NCI-H524 treated with DMSO at 0.1 percent for 48 hours (cell line): Measurements from ENCODE around the gene PSMB2.
A peak's percentile ranks its signal among the peaks of the same experiment; 100 is the strongest.
"Not testable (repeated sequence)": the region's sequence is repeated elsewhere in the genome, so short reads cannot be mapped to it uniquely, and the experiment has no call there.

Experiments
- DNase-seq: peaks from one replicate; lab custom pipeline; 2025; lab: John Stamatoyannopoulos, UW

PSMB2 gene

DNA sequence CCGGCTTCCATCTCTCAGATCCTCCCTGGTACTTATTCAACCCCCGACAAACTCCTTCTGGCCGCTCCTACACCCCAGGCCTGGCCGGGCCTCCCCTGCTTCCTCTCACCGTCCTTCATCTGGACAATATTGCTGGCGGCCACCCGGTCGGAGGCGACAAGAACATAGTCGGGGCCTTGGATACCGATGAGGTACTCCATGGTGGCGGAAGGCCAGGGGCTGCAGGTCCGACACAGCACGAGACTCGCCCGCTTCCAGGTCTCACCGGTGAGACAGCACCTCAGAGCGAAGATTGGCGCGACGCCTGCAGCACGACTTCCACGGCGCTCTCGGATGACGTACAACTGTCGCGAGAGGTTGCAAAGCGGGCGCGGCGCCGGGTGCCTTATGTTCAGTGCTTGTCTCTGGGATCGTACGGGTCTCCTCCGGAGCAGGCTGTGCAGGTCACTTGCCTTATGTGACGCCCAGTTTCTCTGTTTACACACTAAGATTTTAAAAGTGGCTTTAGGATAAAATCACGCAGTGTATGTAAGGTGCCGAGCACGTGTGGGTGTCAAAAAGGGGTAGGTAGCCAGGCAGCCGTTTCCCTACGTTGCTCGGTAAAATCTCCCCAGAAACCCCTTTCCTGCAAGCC lies at the start of gene PSMB2:
Gene PSMB2 (minus strand): TSS at position 294 of the 634 bp plus-strand sequence. CDS start 94 bp downstream, at position 200.
- DNase-seq: peak; percentile 64

DNA sequence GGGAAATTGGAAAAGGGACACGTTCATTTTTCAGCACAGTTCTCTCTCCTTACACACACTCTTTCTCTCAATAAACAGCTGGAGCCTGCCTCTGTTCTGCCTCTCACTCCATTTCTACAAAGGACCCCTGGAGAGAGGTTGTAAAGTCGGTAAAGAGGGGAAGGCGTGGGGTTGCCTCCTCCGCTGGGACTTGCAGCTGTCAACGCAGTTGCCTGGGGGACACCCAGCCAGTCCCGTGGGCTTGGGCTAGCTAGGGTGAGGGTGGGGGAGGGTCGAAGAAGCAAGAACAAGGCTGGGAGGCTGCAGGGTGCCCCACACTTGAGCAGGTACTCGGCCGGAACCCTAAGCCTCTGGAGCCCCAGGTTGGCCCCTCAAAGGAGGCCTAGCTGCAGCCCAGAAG lies 49.8 kb upstream of the PSMB2 start:
- DNase-seq: no peak

DNA sequence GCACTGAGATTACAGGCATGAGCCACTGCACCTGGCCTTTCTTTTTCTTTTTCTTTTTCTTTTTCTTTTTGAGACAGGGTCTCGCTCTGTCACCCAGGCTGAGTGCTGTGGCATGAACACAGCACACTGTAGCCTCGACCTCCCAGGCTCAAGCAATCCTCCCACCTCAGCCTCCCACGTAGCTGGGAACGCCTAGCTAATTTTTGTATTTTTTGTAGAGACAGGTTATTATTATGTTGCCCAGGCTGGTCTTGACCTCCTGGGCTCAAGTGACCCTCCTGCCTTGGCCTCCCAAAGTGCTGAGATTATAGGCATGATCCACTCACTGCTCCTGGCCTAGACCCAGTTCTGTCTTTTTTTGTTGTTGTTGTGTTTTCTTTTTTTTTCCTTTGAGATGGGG lies 48.8 kb upstream of the PSMB2 start:
- not testable (repeated sequence) for DNase-seq

DNA sequence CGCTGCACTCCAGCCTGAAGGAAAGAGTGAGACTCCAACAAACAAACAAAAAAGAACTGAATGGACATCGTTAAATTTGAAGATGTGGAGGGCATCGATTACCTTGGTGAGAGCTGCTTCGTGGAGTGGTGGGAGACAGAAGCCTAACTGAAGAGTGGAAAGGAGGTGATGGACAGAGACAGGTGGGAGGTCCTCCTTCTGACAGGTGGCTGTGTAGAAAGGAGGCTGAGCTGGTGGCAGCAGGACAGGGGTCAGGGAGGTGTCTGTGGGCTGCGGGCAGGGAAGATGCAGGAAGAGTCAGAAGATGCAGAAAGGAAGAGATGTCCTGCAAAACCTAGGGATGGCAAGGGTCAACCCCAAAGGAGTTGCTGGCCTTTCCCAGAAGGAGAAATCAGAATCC lies 46.8 kb upstream of the PSMB2 start:
- no peak for DNase-seq

DNA sequence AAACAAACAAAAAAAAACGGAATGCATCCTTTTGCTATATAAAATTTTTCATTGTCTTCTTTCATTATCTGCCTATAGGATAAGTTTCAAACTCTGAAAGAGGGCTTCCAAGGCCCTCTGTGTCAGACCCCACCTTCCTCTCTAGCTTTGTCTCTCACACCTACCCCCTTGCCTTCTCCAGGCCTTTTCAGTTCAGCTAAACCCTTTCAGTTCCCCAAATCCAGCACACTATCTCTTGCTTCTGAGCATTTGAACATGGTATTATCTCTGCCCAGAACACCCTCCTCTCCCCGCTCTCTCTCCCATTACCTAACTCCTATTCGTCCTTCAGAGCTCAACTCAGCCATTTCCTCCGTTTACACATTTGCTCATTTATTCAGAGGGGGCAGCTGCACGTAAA lies 41.7 kb upstream of the PSMB2 start:
- DNase-seq: no peak

DNA sequence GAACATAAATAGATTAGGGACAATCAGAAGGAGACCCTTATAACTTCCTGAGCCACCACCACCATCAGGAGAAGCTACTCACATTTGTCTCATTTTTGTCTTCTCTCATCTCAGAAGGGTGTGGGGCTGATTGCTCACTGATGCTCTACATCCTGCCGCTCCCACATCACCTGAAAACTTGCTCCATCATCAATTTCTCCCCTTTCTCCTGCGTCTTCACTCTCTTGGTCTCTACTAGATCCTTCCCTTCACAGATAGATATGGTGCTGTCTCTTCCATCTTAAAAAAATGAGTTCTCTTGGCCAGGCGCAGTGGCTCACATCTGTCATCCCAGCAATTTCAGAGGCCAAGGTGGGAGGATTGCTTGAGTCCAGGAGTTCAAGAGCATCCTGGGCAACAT lies 38.9 kb upstream of the PSMB2 start:
- no peak for DNase-seq

DNA sequence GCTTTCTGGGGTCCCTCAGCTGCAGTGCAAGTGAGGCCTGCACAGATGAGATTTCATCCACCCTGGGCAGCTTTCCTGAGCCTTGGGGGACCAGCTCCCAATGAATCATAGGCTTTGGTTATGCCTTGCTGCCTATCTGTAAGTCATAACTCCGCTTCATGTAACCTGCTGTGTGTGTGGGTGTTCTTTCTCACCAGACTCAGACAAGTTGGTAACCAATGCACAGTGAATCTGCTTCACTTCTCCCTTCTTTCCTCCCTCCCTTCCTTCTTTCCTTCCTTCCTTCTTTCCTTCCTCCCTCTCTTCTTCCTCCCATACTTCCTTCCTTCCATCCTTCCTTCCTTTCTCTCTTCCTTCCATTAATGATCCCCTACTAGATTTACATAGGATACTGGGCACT lies 34.4 kb upstream of the PSMB2 start:
- DNase-seq: no peak

DNA sequence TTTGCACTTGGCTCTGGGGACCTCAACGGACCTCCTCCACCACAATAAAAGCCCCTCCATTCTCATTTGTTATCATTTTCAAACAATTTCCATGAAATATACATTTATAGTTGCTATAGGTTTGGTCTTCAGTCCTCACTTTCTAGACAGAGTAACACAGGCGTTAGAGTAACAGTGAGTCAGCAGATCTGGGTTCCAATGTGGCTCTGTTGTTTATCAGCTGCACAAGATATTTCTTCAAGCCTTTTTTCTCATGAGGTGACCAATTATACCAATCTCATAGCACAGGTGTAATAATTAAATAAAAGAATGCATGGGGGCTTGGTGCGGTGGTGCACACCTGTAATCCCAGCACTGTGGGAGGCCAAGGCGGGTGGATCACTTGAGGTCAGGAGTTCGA lies 32.8 kb upstream of the PSMB2 start:
- no peak for DNase-seq

DNA sequence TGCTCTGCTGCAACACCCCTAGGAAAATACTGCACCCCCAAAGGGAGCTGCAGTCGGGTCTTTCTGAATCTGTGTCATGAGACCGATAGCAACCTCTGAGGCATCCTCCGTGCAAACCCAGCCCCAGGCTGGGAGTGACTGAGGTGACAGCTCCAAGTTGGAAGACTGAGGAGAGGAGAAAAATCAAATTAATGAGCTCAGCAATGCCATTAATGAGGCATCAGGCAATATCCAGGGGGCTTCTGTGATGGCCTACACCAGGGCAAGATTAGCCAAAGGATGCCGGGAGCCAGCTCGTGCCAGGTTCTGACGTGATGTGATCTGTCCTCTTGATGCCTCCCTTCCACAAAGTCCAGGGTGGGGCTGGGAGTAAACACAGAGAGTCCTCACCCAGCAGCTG lies 30.8 kb upstream of the PSMB2 start:
- DNase-seq: no peak

DNA sequence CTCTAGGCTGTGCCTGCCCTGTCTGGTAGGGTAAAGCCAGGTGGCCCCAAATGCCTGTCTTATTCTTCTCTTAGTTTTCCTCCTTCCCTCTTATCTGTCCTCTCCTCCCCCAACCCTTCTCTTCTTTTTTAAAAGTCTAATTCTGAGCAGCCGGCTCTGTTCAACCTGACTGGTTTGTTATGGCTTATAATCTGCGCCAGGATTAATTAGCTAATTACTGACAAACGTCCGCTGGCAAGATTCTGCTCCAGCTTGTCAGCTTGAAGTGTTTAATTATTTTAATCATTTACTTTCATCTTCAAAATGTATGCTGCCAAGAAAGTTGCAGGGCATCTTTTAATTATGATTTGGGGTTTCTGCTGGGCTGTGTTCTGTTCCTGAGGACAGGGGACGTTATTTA lies 27.2 kb upstream of the PSMB2 start:
- DNase-seq: no peak

DNA sequence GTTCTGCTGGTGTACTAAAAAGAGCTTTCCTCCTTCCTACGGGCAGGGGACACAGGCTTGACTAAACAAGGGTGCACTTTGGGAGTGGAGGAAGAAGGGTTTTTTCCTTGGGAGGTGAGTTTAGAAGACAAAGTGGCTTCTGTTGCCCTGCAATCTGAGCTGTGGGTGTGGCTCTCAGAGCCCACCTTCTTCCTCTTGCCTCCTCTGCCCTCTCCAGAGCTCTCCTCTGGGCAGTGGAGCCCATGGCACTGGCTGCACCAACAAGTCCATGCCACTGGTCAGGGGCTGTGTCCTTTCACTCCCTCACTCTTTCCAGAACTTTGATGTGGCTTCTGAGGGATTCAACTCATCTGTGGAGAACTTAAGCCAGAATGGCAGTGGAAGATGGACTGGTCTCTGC lies 25.6 kb upstream of the PSMB2 start:
- DNase-seq: no peak

DNA sequence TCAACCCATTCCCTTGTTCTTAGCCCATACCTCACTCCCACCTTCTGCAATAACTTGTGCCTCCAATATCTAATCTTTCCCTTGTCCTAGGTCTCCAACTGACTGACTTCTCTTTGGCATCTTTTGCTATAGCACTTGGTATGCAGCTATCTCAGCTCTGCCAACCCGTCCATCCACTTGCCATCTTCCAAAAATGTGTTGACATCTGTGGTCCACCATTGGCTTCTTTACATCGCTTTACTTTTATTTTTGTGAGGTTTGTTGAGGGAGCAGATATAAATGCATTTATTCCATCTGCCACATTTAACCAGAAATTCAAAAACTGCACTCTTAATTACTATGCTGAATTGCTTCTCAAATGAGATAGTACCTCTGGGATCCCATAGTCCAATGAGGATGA lies 24.9 kb upstream of the PSMB2 start:
- DNase-seq: no peak

DNA sequence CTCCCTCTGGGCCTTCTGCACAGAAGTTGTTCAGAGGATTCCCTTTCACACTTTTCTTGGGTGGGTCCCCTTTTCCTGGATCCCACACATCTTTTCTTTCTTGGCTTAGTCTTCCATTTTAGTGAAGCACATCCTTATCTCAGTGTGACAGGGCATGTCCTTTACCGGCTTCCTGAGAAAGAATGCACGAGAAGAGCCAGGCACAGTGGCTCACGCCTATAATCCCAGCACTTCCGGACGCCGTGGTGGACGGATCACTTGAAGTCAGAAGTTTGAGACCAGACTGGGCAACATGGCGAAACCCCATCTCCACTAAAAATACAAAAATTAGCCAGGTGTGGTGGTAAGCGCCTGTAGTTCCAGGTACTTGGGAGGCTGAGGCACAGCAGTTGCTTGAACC lies 22.1 kb upstream of the PSMB2 start:
- DNase-seq: no peak

DNA sequence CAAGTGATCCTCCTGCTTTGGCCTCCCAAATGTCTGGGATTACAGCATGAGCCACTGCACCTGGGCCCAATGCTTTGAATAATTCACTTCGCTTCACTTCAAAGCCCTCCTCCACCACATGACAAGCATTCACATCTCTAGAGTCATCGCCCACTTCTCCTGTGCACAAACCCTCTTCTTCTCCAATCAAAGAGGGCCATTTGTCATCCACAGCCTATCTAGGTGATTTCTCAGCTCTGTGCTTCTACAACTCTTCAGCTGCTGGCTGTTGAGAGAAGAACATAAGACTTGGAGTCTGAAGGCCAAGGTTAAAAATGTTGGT lies 20.1 kb upstream of the PSMB2 start:
- no peak for DNase-seq

DNA sequence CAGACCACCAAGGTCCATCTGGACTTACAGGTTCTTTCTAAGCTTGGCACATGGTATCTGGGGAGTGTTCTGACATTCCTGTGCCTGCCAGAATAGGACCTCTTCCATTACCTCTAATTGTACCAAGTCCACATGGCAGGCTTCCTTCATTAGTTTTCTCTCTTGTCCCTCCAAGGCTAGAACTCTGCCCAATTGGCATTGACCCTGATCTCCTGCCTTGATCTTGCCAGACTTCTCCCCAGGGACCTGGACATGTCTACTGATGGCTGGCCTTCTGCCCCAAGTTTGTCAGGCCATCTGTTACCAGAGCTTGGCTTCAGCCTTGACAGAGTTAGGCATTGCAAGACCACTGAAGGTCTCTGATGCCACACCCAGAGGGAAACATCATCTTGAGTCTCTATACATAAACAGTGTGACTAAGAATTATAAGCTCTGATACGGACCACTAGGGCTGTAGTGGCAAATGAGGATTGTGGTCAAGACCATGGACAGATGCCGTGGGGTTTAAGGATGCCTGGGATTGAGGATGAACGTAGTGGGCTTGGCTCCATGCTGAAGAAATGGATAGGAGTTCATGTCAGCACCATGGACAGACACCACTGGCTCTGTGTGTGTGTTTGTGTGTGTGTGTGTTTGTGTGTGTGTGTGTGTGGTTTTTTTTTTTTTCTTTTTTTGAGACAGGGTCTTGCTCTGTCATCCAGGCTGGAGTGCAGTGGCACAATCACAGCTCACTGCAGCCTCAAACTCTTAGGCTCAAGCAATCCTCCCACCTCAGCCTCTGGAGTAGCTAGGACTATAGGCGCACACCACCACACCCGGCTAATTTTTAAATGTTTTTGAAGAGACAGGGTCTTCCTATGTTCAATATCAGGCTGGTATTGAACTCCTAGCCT lies 19.5 kb upstream of the PSMB2 start:
- no peak for DNase-seq

DNA sequence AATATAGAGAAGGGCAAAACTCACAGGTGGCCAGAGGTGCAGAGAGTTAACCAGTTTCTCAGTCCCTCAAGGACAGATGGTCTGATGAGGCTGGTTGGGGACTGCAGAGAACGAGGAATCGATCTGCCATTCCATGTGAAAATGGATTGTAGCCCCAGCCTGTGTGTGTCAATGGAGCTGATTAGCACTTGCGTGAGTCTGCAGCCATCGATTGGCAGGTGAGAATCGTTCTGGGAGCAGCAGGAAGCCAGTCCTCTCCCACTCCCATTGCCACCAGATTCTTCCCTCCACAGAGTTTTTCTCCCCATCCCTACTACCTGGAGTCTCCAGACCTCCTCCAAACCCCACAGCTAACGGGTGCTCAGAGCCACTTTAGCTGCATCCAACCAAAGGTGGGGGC lies 18.3 kb upstream of the PSMB2 start:
- no peak for DNase-seq

DNA sequence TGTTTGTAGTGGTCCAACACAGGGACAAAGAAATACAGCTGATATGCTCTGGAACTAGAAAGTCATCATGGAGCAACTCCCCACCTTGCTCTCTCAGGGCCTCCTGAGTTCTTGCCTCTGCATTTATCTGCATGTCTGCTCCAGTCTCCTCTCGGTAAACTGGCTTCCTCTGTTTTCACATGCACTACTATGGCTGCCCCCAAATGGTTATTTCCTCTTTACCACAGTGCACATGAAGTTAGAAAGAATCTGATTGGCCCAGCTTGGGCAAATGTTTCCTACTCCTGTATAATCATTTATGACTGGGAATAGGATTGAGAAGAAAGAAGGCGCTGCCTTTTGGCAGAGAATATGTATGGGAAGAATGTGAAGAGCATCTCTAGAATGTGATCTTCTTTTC lies 16.5 kb upstream of the PSMB2 start:
- no peak for DNase-seq

DNA sequence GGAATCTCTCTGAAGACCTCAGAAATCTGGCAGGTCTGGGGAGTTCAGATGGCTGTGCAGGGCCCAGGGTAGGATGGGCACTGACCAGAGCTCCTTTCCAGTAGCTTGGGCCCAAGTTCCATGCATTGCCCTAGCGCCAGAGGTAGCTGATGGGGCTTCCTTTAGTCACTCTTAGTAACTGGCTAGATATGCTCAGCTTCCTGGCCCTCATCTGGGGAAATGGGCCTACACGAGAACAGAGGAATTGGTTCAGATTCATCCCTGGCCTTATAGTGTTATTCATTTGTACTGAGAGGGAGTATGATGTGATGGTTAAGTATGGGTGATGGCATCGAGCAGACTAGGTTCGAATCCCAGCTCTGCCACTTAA lies 15.5 kb upstream of the PSMB2 start:
- no peak for DNase-seq

DNA sequence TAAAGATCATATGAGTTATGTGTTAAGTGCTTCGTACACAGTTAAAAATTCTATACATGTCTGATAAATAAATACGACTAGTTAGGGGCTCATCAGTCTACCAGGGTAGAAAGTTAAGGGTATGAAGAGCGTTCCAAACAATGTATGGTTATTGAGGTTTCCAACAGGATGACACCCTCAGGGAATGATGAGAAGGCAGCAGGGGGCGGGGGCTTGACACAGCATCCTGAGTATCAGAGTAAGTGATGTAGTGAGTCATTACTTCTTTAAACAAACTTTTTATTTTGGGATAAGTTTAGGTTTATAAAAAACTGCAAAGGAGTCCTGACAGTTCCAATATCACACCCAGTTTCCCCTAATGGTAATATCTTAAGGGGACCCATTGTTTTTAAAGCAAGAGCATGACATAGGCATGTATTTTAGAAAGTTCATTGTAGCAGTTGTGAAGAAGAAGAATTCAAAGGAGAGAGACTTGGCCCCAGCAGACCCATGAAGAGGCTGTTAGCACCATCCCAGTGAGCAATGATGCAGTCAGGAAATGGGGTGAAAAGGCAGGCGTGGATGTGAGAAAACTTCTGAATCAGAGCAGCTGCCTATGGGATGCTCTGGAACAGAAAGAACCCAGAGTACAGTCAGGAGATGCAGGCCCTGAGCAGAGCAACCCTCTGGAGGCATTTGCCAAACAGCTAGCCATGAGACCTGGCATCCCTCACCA lies 15.0 kb upstream of the PSMB2 start:
- DNase-seq: no peak

DNA sequence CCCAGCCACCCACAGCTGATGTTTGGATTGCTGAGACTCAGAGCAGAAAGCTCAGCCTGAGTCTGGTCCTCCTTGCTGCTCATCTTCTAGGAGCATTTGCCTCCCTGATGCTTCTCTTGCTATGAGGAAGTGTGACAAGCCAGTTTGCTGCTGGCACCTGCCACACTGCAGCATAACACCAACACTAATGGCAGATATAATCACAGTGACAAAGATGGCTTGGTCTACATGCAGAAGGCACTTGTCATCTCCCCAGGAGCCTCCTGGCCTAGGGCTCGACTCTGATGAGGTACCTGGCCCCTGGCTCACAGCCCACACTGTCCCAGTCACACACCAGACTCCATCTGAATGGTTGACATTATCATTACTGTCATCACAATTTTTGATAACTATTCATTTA lies 13.9 kb upstream of the PSMB2 start:
- no peak for DNase-seq

DNA sequence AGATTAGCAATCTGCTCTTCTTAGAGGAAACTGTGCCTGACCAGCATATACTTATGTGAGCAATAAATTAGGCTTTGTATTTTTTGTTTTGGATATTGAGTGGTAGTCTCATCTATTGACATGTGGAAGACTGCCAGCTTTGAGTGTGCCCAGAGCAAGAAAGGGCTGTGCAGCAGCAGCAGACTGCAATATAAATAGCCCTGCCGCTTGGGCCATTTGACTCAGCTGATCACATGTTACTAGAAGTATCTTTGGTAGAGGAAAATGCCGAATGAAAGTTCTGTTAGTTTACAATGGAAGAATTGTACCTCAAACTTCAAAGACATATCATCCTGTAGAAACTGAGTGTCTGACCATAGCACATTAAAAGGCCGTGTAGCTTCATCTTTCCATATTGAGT lies 9.1 kb upstream of the PSMB2 start:
- DNase-seq: no peak

DNA sequence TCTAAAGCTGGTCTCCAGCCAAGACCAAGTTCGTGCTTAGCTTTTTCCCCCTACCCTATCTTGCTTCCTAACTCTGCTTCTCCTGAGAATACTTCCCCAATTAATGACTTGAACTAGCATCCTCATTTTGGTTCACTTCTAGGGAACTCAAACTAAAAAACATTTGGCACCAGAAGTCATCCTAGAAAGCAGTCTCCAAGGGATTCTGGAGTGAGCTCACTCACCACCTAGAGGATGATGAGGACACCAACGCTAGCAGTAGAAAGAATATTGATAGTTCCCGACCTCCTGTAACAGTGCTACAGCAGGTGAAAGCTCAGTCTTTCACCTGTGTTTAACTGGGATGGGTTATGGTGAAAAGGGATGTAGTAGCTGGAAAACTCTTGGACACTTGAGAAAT lies 4.7 kb upstream of the PSMB2 start:
- DNase-seq: no peak

DNA sequence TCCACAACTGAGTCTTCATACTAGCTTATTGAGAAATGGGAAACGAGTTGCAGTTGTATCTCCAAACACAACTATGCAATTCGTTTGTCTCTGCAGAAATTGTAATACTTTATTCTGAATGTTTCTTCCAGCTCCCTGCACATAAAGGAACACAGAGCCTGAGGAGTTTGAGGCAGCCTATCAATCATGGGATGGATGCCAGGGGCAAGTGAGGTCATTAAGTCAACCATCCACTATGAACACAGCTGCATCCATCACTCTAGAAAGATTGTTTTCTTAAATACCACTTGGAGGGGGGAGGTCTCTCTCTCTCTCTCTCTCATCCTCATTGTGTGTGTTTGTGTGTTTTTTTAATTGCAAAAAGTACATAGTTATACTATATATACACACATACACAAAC lies 2.9 kb upstream of the PSMB2 start:
- DNase-seq: no peak
